Sigmoid colon (tissue), 7 donors: ENCODE data around the gene FXN. TPM values are rescaled to one million over a fixed set of nuclear protein-coding genes. Genes with fewer than 3 reads are reported as not detected.

Experiments
- DNase-seq: peaks from one replicate; pipeline ENCODE4 v3.0.0-alpha.2; 2019
- H3K27ac ChIP-seq, 4 donors: fragments of 200-600 bp; sonication (generic); one replicate each; pipeline ENCODE4 v1.5.1; 2016 to 2019; ENCODE audit warnings: mild to moderate bottlenecking in 1 of 4
- H3K27me3 ChIP-seq, 3 donors: fragments of 200-600 bp; sonication (generic); one replicate each; pipeline ENCODE4 v1.5.1; 2019; ENCODE audit warnings: mild to moderate bottlenecking in 1 of 3
- H3K36me3 ChIP-seq, 4 donors: fragments of 200-600 bp; sonication (generic); one replicate each; pipeline ENCODE4 v1.5.1; 2016 to 2019
- H3K4me1 ChIP-seq, 4 donors: fragments of 200-600 bp; sonication (generic); one replicate each; pipeline ENCODE4 v1.5.1; 2017 to 2019
- H3K4me3 ChIP-seq, 4 donors: fragments of 200-600 bp; sonication (generic); one replicate each; pipeline ENCODE4 v1.5.1; 2017 to 2019; ENCODE audit warnings: mild to moderate bottlenecking in 2 of 4, moderate library complexity in 1 of 4
- H3K9me3 ChIP-seq, 4 donors: fragments of 200-600 bp in 3 of 4; sonication (generic) in 3 of 4; one replicate each; pipeline versions ENCODE4 v1.5.1 to v1.6.1; 2013 to 2019
- CTCF ChIP-seq, 4 experiments: fragments of 450-650 bp in 3 of 4; fragments of 200-600 bp in 1 of 4; IDR thresholded peaks; one replicate each; pipeline ENCODE4 v1.5.1; 2016 to 2019; ENCODE audit warnings: antibody characterized with exemption in 4 of 4, mild to moderate bottlenecking in 3 of 4, moderate library complexity in 2 of 4
- EP300 ChIP-seq, 4 donors: sonication (generic); formaldehyde crosslinking; IDR thresholded peaks; one replicate each; pipeline ENCODE4 v1.6.1; 2017; ENCODE audit warnings: antibody characterized with exemption in 4 of 4
- POLR2A ChIP-seq, 2 donors: fragments of 450-650 bp; IDR thresholded peaks; one replicate each; pipeline ENCODE4 v1.6.1; 2016; ENCODE audit warnings: antibody characterized with exemption in 2 of 2, mild to moderate bottlenecking in 2 of 2, moderate library complexity in 2 of 2
- POLR2AphosphoS5 ChIP-seq, 4 donors: sonication (generic); formaldehyde crosslinking; IDR thresholded peaks; one replicate each; pipeline ENCODE4 v1.6.1; 2017; ENCODE audit warnings: antibody characterized with exemption in 4 of 4
- WGBS, 2 donors: extraction: QIAGEN DNeasy Blood & Tissue Kit; methylation state at CpG; one replicate each; pipeline ENCODE4 v1.1.7; 2013; 5-methylcytosine and 5-hydroxymethylcytosine counted together
- intact Hi-C: fragments of 100-400 bp; cut with DNase I; formaldehyde crosslinking; loops from one replicate; pipeline ENCODE4 v1.15.1; 2023
- polyA plus RNA-seq, 3 donors: library from polyadenylated mRNA; stranded (reverse); fragments of 200-250 nt; gene quantifications; one replicate each; pipeline ENCODE4 v1.2.3, GENCODE V29; 2013
- total RNA-seq, 4 donors: library from RNA; depleted of rRNA; stranded (reverse); fragments of >200 nt; gene quantifications; one replicate each; pipeline ENCODE4 v1.1.0, GENCODE V29; 2016
- donor health status: healthy with polysubstance abuse.
- donor health status: Bipolar disorder and iron deficiency.
- donor health status: healthy.

The FXN gene
- total and polyA plus RNA-seq, 7 donors, result 3.4 to 16.1 (median 8.7) TPM

GRCh38 chr9:69121155-69122081 lies 85.9 kb downstream of the FXN start:
- H3K36me3 ChIP-seq, result no peaks in the 10 kb centered on the region
- H3K4me1 ChIP-seq, result peaks cover 0 to 22% (median 17%) of the 10 kb centered on the region in 4 donors
- WGBS, 2 donors, result 0 to 1% methylated on average over 86 of the region's 86 CpGs
- no peak for DNase-seq
- H3K27me3 ChIP-seq, result no peaks in the 10 kb centered on the region
- H3K27ac ChIP-seq, result peak overlapping the region; percentile 24 to 76 (median 50)
- peak overlapping the region; percentile 38 to 73 (median 62) for H3K4me3 ChIP-seq
- H3K9me3 ChIP-seq, result no peaks in the 10 kb centered on the region
- TF ChIP-seq POLR2A (IDR thresholded peaks at IDR 0.05) (peak in 1 of 2 donors; percentile 10), EP300 (IDR thresholded peaks at IDR 0.05) (no peak), POLR2AphosphoS5 (IDR thresholded peaks at IDR 0.05) (no peak), CTCF (IDR thresholded peaks at IDR 0.05) (no peak)
- intact Hi-C loops, result loop anchor here (10.0 kb wide), 1 partner anchor 63 kb away; no protein-coding TSS in a partner anchor

GRCh38 chr9:69122082-69122548 lies 86.6 kb downstream of the FXN start:
- no peaks in the 10 kb centered on the region for H3K36me3 ChIP-seq
- H3K4me3 ChIP-seq, result peak overlapping the region; percentile 38 to 73 (median 62)
- 1% methylated on average over 28 of the region's 28 CpGs for WGBS, 2 donors
- no peaks in the 10 kb centered on the region for H3K27me3 ChIP-seq
- TF ChIP-seq EP300 (IDR thresholded peaks at IDR 0.05) (no peak), CTCF (IDR thresholded peaks at IDR 0.05) (no peak), POLR2AphosphoS5 (IDR thresholded peaks at IDR 0.05) (no peak), POLR2A (IDR thresholded peaks at IDR 0.05) (no peak)
- peaks cover 0 to 22% (median 17%) of the 10 kb centered on the region in 4 donors for H3K4me1 ChIP-seq
- peak overlapping the region; percentile 24 to 76 (median 50) for H3K27ac ChIP-seq
- peak; percentile 74 for DNase-seq
- intact Hi-C loops, result loop anchor here (10.0 kb wide), 1 partner anchor 63 kb away; no protein-coding TSS in a partner anchor
- no peaks in the 10 kb centered on the region for H3K9me3 ChIP-seq

GRCh38 chr9:69122549-69123141 lies 87.1 kb downstream of the FXN start:
- no peaks in the 10 kb centered on the region for H3K27me3 ChIP-seq
- intact Hi-C loops, result loop anchor here (10.0 kb wide), 1 partner anchor 62 kb away; no protein-coding TSS in a partner anchor
- DNase-seq, result no peak
- H3K4me1 ChIP-seq, result peaks cover 0 to 22% (median 17%) of the 10 kb centered on the region in 4 donors
- H3K27ac ChIP-seq, result peak overlapping the region; percentile 24 to 76 (median 50)
- WGBS, 2 donors, result 12 to 47% methylated on average over 16 of the region's 16 CpGs
- H3K36me3 ChIP-seq, result no peaks in the 10 kb centered on the region
- H3K9me3 ChIP-seq, result no peaks in the 10 kb centered on the region
- H3K4me3 ChIP-seq, result peak overlapping the region; percentile 38 to 73 (median 62)
- TF ChIP-seq POLR2AphosphoS5 (IDR thresholded peaks at IDR 0.05) (no peak), POLR2A (IDR thresholded peaks at IDR 0.05) (peak in 1 of 2 donors; percentile 48)

- no peak overlapping the region for H3K27ac ChIP-seq
- no peak for TF ChIP-seq POLR2AphosphoS5 (IDR thresholded peaks at IDR 0.05)
- no peak for DNase-seq
- 75 to 80% methylated on average over 16 of the region's 16 CpGs for WGBS, 2 donors
- no peaks in the 10 kb centered on the region for H3K9me3 ChIP-seq
- no peaks in the 10 kb centered on the region for H3K36me3 ChIP-seq
- H3K4me3 ChIP-seq, result no peak overlapping the region
- H3K27me3 ChIP-seq, result no peaks in the 10 kb centered on the region
- H3K4me1 ChIP-seq, result peaks cover 0 to 7% (median 0%) of the 10 kb centered on the region in 4 donors
- intact Hi-C loops, result no loop called here
These were observed 95.2 kb downstream of the FXN start for GRCh38 chr9:69130456-69131441.

GRCh38 chr9:69131682-69132081 lies 96.1 kb downstream of the FXN start:
- intact Hi-C loops, result no loop called here
- peak; percentile 71 for DNase-seq
- no peak overlapping the region for H3K27ac ChIP-seq
- no peaks in the 10 kb centered on the region for H3K9me3 ChIP-seq
- no peak for TF ChIP-seq EP300 (IDR thresholded peaks at IDR 0.05)
- TF ChIP-seq POLR2AphosphoS5 (IDR thresholded peaks at IDR 0.05), result peak; percentile 22 to 67 (median 38)
- no peaks in the 10 kb centered on the region for H3K36me3 ChIP-seq
- H3K4me3 ChIP-seq, result no peak overlapping the region
- WGBS, 2 donors, result 48 to 73% methylated on average over 1 of the region's 1 CpG
- H3K4me1 ChIP-seq, result peaks cover 0 to 7% (median 0%) of the 10 kb centered on the region in 4 donors
- H3K27me3 ChIP-seq, result no peaks in the 10 kb centered on the region
